ENCODE results near the gene LAMA3. TPM values are rescaled to one million over a fixed set of nuclear protein-coding genes. Genes with fewer than 3 reads are reported as not detected.
A peak's percentile ranks its signal among the peaks of the same experiment; 100 is the strongest.

LAMA3 gene
- total RNA-seq, 1 experiment from 2014 or later, result 5.6 TPM

DNA sequence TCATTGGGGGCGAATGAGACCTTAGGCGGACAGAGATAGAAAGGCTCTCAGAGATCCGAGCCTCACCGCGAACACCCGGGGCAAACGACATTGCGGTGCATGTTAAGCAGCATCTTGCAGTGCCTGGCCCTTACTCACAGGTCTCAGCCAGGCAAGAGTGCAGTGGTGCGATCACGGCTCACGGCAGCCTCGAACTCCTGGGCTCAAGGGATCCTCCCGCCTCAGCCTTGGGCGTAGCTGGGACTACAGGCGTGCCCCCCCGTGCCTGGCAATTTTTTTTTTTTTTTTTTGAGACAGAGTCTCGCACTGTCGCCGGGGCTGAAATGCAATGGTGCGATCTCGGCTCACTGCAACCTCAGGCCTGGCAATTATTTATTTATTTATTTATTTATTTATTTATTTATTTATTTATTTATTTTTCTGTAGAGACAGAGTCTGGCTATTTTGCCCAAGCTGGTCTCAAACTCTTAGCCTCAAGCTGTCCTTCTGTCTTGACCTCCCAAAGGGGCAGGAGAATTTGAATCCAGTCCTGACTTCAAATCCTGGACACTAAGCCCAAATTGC lies 1.3 kb downstream of the LAMA3 start (continued):
- no peak for TF ChIP-seq REST (IDR thresholded peaks at IDR 0.05; ENCODE audit: low read depth)

- H3K4me3 ChIP-seq (replicated peaks in 1 of 2; ENCODE audit: low read depth in 1 of 2, low read length in 2 of 2), result no peak overlapping the region
- H3K27ac ChIP-seq (ENCODE audit: low read depth, low read length), result no peak overlapping the region
- TF ChIP-seq TCF7L2 (IDR thresholded peaks at IDR 0.05; ENCODE audit: borderline replicate concordance, extremely low read depth, insufficient read depth, insufficient read length), result no peak
- POLR2A ChIA-PET, result interaction anchor here (1.9 kb wide), 1 partner anchor 9 kb away, joined by 5 read pairs; no protein-coding TSS in a partner anchor
- H3K36me3 ChIP-seq (ENCODE audit: control insufficient read depth in 1 of 2, insufficient read depth in 2 of 2, low read length in 2 of 2), result no peaks in the 10 kb centered on the region
- BruUV-seq (replicated peaks), result no TSS peak
- H2AFZ ChIP-seq (ENCODE audit: low read depth, low read length, poor library complexity, severe bottlenecking), result peak overlapping the region; percentile 0
- ATAC-seq, result no peak
- H3K4me2 ChIP-seq (ENCODE audit: low read length), result peak overlapping the region; percentile 65; the same call in 1 of the 2 replicates
- DNase-seq (ENCODE audit: low read depth, low spot score), result no peak
- H3K9me3 ChIP-seq (ENCODE audit: control insufficient read depth in 1 of 2, insufficient read depth in 1 of 2, low read depth in 1 of 2, low read length in 2 of 2), result no peaks in the 10 kb centered on the region
- H3K9me2 ChIP-seq (ENCODE audit: insufficient read depth), result no peaks in the 10 kb centered on the region
- H3K27me3 ChIP-seq (ENCODE audit: insufficient read depth, low read length), result no peaks in the 10 kb centered on the region
- CTCF ChIA-PET, result interaction anchor here (1.6 to 4.1 kb wide), 2 partner anchors 10 to 72 kb away, joined by 4 to 39 read pairs; no protein-coding TSS in a partner anchor
- H4K20me1 ChIP-seq (ENCODE audit: insufficient read depth), result no peaks in the 10 kb centered on the region
- peaks cover 25 to 43% of the 10 kb centered on the region in 2 experiments for H3K4me1 ChIP-seq (ENCODE audit: control insufficient read depth in 1 of 2, insufficient read depth in 2 of 2, low read length in 2 of 2)
- intact Hi-C loops (cut with micrococcal nuclease), result no loop called here
- RAD21 ChIA-PET (ENCODE audit: low non-redundant PET in 1 of 2, low total read pairs in 2 of 2, uncharacterized antibody in 2 of 2, unreplicated experiment in 2 of 2), result interaction anchor here in 1 of 2 experiments (2.0 kb wide), 1 partner anchor 9 kb away, joined by 6 read pairs; no protein-coding TSS in a partner anchor
- no peak overlapping the region for H3K9ac ChIP-seq (ENCODE audit: low read length)
- H3K79me2 ChIP-seq (ENCODE audit: insufficient read depth, low read length), result no peaks in the 10 kb centered on the region
Measured at GRCh38 chr18:23693846-23694245, 4.6 kb downstream of the LAMA3 start.

Measured in HCT116 (cell line).